HUES6 (cell line): ENCODE data around the gene NEU4.
"Not testable (repeated sequence)": the region's sequence is repeated elsewhere in the genome, so short reads cannot be mapped to it uniquely, and the experiment has no call there.

Source experiments
- H3K27ac ChIP-seq: 2 replicates; pipeline ENCODE4 v1.7.0; 2013; ENCODE audit warnings: low read depth, mild to moderate bottlenecking, low read length, inconsistent platforms
- H3K27me3 ChIP-seq: 2 replicates; pipeline ENCODE4 v1.6.1; 2013; ENCODE audit warnings: low read length; ENCODE audit not compliant: control insufficient read depth, insufficient read depth
- H3K36me3 ChIP-seq: 2 replicates; pipeline ENCODE4 v1.6.1; 2013; ENCODE audit warnings: low read length; ENCODE audit not compliant: control insufficient read depth, insufficient read depth
- H3K4me1 ChIP-seq: 2 replicates; pipeline ENCODE4 v1.6.1; 2013; ENCODE audit warnings: low read length; ENCODE audit not compliant: control insufficient read depth, insufficient read depth
- H3K4me3 ChIP-seq: 2 replicates; pipeline ENCODE4 v1.5.1; 2013; ENCODE audit warnings: low read depth, low read length
- H3K9ac ChIP-seq: one replicate; pipeline ENCODE4 v1.6.1; 2013; ENCODE audit warnings: mild to moderate bottlenecking, low read length
- H3K9me3 ChIP-seq: 2 replicates; pipeline ENCODE4 v1.6.1; 2013; ENCODE audit warnings: low read depth, low read length; ENCODE audit not compliant: control insufficient read depth, insufficient read depth

The NEU4 gene

DNA sequence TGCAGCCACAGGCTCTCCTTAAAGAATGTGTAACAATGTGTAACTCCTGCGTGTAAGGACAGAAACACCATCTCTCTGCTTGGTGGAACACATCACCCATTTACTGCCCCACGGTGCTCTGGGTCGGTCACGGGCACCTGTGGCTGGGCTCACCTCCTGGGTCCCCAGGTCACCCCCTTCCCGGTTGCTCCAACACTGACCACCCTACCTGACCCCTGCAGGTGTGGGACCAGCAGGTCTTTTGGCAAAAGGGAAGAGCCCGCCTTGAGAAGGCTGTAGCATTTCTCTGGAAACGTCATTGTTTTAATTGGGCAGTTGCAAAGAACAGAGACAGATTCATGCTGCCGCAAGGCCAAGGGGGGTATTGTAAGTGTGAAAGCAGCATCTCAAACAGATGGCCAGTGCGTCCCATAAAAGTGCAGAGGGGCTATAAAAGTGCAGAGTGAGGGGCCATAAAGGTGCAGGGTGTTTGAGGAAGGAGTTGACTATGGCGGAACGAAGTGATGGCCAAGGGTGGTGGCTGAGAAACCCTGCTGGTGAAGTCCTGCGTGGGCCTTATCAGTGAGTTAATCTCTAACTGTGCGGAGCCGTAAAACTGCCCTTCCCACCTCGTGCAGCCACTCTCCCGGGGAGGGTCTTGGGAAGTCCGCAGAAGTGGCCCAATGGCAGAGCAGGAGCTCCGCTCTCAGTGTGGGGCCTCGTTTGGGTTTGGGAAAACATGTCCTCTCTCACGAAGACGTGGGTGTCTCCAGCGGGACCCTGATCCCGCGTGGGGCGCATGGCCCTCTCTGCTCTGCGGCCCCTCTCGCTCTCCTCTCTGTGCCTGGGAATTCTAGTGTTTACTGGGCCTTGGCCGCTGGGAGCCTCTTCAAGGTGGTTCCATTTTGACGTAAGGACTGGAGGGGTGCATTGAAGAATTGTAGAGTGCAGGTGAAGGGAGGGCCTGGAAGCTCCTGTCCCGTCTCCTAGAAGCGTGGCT, 13.7 kb upstream of the NEU4 start:
- no peak overlapping the region for H3K4me3 ChIP-seq
- H3K9me3 ChIP-seq: peaks cover 7% of the 10 kb centered on the region; the same call in 1 of the 2 replicates
- no peak overlapping the region for H3K27ac ChIP-seq
- H3K9ac ChIP-seq: no peak overlapping the region
- no peaks in the 10 kb centered on the region for H3K36me3 ChIP-seq
- peaks cover 5% of the 10 kb centered on the region; the same call in 1 of the 2 replicates for H3K4me1 ChIP-seq
- no peaks in the 10 kb centered on the region for H3K27me3 ChIP-seq

DNA sequence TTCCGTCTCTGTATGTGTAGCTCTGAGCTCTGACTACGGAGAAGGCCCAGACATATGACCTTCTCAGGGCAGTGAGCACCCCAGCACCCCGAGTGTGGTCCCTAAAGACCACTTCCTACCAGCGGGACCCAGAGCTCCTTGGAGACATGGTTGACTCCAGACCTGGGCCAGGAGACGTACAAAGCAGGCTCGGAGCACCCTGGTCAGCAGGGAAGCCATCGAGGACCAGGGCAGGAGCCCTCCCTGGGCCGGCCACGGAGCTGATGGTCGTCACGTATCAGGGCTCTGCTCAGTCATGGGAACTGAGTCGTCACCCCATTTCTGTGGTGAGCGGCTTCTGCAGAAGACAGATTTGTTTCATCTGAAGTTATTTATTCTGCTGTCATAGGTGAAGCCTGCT, 12.8 kb upstream of the NEU4 start:
- Histone ChIP-seq H3K9ac (no peak overlapping the region), H3K36me3 (no peaks in the 10 kb centered on the region), H3K9me3 (peaks cover 2% of the 10 kb centered on the region; the same call in 1 of the 2 replicates), H3K27ac (no peak overlapping the region), H3K27me3 (no peaks in the 10 kb centered on the region), H3K4me1 (peaks cover 5% of the 10 kb centered on the region; the same call in 1 of the 2 replicates), H3K4me3 (no peak overlapping the region)

DNA sequence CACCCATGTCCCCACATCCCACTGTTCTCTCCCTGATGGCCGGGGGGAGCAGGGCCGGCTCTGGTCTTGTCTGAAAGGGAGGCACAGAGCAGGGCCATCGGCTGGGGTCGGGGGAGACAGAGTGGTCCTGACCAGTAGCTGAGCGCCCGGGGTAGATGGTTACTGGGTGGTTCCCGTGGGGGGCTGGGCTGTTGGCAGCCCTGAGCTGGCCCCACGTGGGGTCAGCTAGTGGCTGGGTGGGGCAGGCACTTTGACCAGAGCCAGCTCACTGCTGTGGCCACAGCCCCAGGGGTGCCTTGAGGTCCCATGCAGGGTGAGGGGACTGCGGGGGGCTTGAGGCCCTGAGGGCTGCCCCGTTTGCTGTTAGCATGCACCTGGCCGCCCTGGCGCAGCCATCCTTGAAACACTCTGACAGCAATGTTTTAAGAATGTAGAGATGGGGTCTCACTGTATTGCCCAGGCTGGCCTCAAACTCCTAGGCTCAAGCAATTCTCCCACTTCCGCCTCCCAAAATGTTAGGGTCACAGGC, 12.3 kb upstream of the NEU4 start:
- Histone ChIP-seq H3K4me1 (peaks cover 6% of the 10 kb centered on the region), H3K36me3 (no peaks in the 10 kb centered on the region), H3K9me3 (no peaks in the 10 kb centered on the region), H3K9ac (no peak overlapping the region), H3K27me3 (no peaks in the 10 kb centered on the region), H3K4me3 (no peak overlapping the region), H3K27ac (no peak overlapping the region)

DNA sequence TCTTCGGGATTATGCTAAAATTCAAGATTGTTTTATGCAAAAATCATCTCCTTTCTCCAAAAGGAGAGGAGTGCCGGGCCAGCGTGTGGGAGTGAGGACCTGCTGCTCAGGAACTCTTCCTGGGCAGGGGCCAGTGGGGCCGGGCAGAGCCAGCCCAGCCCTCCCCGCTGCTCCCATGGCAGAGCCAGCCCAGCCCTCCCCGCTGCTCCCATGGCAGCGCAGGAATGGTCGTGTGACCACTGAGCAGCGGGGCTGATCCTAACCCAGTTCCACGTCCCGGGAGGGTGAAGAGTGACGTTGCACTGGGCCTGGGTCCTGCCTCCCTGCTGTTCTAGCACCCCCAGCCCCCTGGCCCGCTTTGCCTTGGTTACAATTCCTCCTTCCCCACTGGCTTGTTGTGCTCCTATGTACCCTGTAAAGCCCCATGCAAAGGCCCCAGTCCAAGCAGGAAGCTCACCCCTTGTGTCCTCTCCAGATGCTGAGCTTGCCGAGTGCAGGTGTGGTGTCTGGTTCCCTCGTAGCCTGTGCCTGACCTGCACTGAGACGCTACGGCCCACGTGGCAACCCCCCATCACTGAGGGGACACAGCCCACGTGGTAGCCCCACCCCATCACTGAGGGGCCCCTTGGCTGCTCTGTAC, 11.4 kb upstream of the NEU4 start:
- H3K36me3 ChIP-seq: no peaks in the 10 kb centered on the region
- H3K4me3 ChIP-seq: no peak overlapping the region
- peaks cover under 1% of the 10 kb centered on the region for H3K27me3 ChIP-seq
- H3K27ac ChIP-seq: no peak overlapping the region
- H3K9ac ChIP-seq: no peak overlapping the region
- H3K9me3 ChIP-seq: no peaks in the 10 kb centered on the region
- H3K4me1 ChIP-seq: peaks cover 13% of the 10 kb centered on the region

DNA sequence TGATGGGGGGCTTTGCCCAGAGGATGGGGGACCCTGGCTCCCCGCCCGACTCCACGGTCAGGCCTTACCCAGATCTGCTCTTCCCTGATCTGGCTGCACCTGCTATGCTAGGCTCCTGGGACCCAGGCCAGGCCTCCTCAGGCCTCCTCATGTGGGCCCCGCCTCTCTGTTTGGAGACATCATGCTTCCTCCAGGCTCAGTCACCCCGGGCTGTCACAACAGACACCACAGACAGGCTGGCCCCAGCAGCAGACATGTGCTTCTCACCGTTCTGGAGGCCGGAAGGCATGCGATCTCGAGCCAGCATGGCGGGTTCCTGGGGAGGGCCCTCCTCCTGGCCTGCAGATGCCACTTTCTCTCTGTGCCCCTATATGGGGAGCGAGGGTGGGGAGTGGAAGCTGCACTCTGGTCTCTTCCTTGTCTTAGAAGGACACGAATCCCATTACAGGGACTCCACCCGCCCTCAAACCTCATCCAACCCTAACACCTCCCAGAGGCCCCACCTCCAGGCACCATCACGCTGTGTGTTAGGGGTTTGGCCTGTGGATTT, 10.8 kb upstream of the NEU4 start:
- H3K4me1 ChIP-seq: peaks cover 17% of the 10 kb centered on the region
- no peaks in the 10 kb centered on the region for H3K36me3 ChIP-seq
- no peaks in the 10 kb centered on the region for H3K9me3 ChIP-seq
- H3K9ac ChIP-seq: no peak overlapping the region
- peaks cover 6% of the 10 kb centered on the region for H3K27me3 ChIP-seq
- no peak overlapping the region for H3K27ac ChIP-seq
- H3K4me3 ChIP-seq: no peak overlapping the region

DNA sequence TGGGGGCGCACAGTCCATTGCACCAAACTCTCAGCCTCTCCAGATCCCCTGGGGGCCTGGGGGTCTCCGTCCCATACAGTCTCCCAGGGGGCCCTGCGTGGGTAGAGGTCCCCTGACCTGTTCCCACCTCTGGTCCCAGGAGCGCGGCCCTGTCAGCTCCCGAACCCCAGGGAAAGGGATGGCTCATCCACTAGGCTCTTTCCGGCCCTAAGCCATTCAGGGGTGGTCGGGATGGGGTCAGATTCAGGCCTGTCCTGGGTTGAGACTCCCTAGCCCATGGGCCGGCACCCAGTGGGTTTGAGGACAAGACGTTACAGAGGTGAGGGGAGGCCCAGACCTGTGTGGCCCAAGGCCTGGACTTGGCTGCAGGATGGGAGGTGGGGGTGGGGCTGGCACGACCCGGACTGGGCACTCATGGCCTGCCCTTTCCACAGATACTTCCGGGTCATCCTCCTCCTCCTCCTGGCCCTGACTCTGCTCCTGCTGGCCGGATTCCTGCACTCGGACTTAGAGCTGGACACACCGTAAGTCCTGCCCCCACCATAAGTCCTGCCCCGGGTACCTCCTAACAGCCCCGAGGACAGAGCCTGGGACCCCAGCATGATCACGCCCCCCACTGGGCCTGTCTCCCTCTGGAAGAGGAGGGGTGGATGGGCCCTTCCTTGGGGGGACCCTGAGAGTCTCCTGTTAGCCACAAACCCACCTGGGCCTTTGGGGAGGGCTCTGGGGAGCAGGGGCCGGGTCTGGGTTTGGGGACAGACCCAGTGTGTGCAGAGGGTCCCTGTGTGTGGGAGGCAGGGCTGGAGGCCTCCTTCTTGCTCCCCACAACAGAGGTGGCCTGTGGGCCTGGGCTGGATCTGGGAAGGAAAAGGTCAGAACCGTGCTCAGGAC, 10.1 kb upstream of the NEU4 start:
- Histone ChIP-seq H3K36me3 (no peaks in the 10 kb centered on the region), H3K27ac (no peak overlapping the region), H3K4me1 (peaks cover 20% of the 10 kb centered on the region), H3K4me3 (no peak overlapping the region), H3K9ac (no peak overlapping the region), H3K9me3 (no peaks in the 10 kb centered on the region), H3K27me3 (peaks cover 13% of the 10 kb centered on the region)

DNA sequence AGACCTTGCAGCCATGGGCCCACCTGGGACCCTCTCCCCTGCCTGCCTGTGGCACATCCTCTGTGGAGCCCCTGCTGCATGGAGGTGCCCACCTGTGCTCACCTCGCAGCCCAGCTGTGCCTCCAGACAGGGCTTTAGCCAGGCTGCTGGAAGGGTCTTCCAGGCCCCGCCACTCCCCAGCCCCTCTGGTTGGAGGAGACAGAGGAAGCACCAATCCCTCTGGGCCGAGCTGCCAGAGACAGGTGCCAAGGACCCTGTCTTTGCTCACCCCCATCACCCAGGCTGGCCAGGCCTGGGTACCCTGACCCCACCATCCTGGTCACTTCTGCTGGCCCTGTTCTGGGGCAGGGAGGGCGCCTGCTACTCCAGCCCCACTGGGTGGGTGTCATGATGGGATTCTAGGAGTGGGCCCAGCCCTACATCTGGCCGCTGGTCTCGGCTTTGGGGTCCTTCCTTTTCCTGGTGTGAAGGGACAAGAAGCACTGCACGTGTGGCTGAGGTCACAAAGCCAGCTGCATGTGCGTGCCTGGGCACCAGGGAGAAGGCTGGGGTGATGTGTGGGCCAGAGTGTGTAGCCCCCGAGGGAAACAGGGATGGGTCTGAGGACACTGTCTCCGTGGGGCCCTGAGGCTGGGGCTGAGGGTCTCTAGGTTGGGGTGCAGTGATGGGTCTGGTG, 9.3 kb upstream of the NEU4 start:
- H3K27me3 ChIP-seq: peaks cover 21% of the 10 kb centered on the region
- H3K4me1 ChIP-seq: peaks cover 28% of the 10 kb centered on the region
- H3K4me3 ChIP-seq: no peak overlapping the region
- H3K36me3 ChIP-seq: no peaks in the 10 kb centered on the region
- H3K27ac ChIP-seq: no peak overlapping the region
- H3K9me3 ChIP-seq: no peaks in the 10 kb centered on the region
- no peak overlapping the region for H3K9ac ChIP-seq

DNA sequence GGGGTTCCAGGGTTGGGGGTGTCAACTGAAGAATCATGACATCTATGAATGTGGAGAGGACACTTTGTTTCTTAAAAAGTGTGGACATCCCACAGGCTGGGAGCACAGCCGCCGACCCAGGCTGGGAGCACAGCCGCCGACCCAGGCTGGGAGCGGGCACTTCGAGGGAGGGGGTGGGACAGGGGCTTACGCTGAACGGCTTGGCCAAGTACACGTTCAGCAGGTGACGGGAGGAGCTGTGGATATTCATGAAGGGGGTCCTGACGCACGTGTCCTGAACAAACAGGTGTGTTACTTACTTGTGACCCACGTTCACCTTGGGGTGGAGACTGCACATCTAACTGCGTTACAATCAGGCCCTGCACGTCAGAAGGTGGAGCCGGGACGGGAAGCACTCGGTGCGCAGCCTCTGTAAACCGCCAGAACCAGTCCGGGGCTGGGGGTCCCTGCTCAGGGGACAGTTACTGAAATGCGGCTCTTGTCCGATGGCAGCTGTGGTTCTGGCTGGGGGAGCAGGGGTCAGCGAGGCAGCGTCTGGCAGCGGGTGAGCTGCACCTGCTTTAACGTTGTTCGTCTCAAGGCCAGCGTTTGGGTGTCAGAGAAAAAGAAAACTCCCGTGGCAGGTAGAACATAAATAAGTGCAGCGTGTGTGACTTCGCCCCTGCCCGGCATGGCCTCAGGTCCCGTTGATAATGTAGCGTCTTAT, 8.6 kb upstream of the NEU4 start:
- not testable (repeated sequence) for H3K36me3 ChIP-seq, H3K4me3 ChIP-seq, H3K27ac ChIP-seq, H3K9ac ChIP-seq, H3K9me3 ChIP-seq
- peaks cover 31% of the 10 kb centered on the region for H3K4me1 ChIP-seq
- peaks cover 23% of the 10 kb centered on the region for H3K27me3 ChIP-seq

DNA sequence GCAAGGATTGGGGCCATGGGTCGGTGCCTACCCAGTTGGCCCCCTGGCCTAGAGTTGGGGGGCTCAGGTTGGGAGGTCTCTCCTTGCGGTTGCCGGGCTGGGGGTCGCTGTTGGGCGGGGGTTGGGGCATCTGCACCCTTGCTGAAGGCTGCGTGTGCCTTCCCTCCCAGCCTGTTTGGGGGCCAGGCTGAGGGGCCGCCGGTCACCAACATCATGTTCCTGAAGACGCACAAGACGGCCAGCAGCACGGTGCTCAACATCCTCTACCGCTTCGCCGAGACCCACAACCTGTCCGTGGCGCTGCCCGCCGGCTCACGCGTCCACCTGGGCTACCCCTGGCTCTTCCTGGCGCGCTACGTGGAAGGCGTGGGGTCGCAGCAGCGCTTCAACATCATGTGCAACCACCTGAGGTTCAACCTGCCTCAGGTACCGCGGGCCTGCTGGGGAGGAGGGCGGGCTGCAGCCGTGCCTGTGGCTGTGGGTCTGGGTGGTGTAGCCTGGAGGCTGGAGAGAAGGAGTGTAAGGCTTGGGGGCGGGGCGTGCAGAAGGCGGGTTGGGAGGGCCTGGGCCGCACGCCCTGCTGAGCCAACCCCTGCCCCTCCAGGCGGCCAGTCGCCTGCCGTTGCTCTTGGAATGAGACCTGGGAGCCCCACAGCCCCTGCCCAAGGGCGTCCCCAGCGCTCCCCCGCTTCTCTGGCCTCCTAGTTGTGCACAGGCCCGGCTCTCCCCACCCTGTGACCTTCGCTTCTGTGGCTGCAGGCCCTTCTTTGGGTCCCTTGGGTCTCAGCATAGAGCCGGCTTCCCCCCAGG, 7.2 kb upstream of the NEU4 start:
- Histone ChIP-seq H3K9ac (no peak overlapping the region), H3K4me3 (peak overlapping the region; percentile 8; the same call in 1 of the 2 replicates), H3K9me3 (no peaks in the 10 kb centered on the region), H3K4me1 (peaks cover 31% of the 10 kb centered on the region), H3K27me3 (peaks cover 23% of the 10 kb centered on the region), H3K27ac (no peak overlapping the region), H3K36me3 (no peaks in the 10 kb centered on the region)
